HepG2 (cell line): ENCODE data around the gene LIME1. TPM values are rescaled to one million over a fixed set of nuclear protein-coding genes. Genes with fewer than 3 reads are reported as not detected.

Source experiments
- GTF3A ChIP-seq: sonication (generic); formaldehyde crosslinking; conservative IDR thresholded peaks from 2 replicates; pipeline ENCODE4 v1.4.0; 2020; ENCODE audit warnings: mild to moderate bottlenecking, missing genetic modification reagents
- SRF ChIP-seq: IDR thresholded peaks from 2 replicates; pipeline ENCODE4 v1.6.1; 2011; ENCODE audit warnings: mild to moderate bottlenecking, low read depth, low read length, moderate library complexity
- XBP1 ChIP-seq: sonication (generic); formaldehyde crosslinking; IDR thresholded peaks from 2 replicates; pipeline ENCODE4 v1.5.0; 2020; ENCODE audit warnings: missing genetic modification reagents
- ZNF143 ChIP-seq: sonication (generic); formaldehyde crosslinking; IDR thresholded peaks from 2 replicates; pipeline ENCODE4 v1.4.0; 2020; ENCODE audit warnings: missing genetic modification reagents
- ZNF614 ChIP-seq: IDR thresholded peaks from 2 replicates; pipeline ENCODE4 v1.6.1; 2018; ENCODE audit warnings: missing biosample characterization, missing genetic modification reagents, inconsistent platforms, borderline replicate concordance
- ZSCAN21 ChIP-seq: sonication (generic); formaldehyde crosslinking; IDR thresholded peaks from 2 replicates; pipeline ENCODE4 v1.8.0; 2022; ENCODE audit warnings: mild to moderate bottlenecking, missing genetic modification reagents, moderate library complexity, borderline replicate concordance
- polyA plus RNA-seq, 8 experiments: library from polyadenylated mRNA; depleted of rRNA in 3 of 8; stranded (reverse) in 7 of 8; unstranded in 1 of 8; fragments of >200 nt; fragmentation: Illumina TruSeq in 4 of 8; extraction: Trizol in 4 of 8; gene quantifications; 2 replicates each; pipeline versions ENCODE4 v1.2.1 to v1.2.3, GENCODE V29; 2011 to 2016; ENCODE audit warnings: low read depth in 4 of 8, missing spikeins in 1 of 8, mixed read lengths in 1 of 8; ENCODE audit not compliant: insufficient read depth in 1 of 8
- total RNA-seq, 5 experiments: library from RNA; depleted of rRNA; stranded (reverse); fragments of >200 nt; fragmentation: Illumina TruSeq; extraction: Trizol; gene quantifications; 2 replicates each; pipeline ENCODE4 v1.2.3, GENCODE V29; 2016; ENCODE audit warnings: low read depth in 1 of 5
- TF ChIP-seq, protein P1 (sequence below): sonication (generic); formaldehyde crosslinking; IDR thresholded peaks from 2 replicates; pipeline ENCODE4 v1.9.0; 2021; ENCODE audit warnings: missing genetic modification reagents, mild to moderate bottlenecking, borderline replicate concordance
- TF ChIP-seq, protein P2 (sequence below): sonication (generic); formaldehyde crosslinking; IDR thresholded peaks from 2 replicates; pipeline ENCODE4 v1.4.0; 2020; ENCODE audit warnings: mild to moderate bottlenecking, missing genetic modification reagents
- TF ChIP-seq, protein P3 (sequence below): sonication (generic); formaldehyde crosslinking; conservative IDR thresholded peaks from 2 replicates; pipeline ENCODE4 v1.4.0; 2020; ENCODE audit warnings: mild to moderate bottlenecking, missing genetic modification reagents, moderate library complexity

Gene LIME1
- total and polyA plus RNA-seq, 2 of the 13 experiments (the other 11 are each of a cell fraction or from before 2014, with no cell fraction given) = 13.0 to 61.5 TPM

DNA sequence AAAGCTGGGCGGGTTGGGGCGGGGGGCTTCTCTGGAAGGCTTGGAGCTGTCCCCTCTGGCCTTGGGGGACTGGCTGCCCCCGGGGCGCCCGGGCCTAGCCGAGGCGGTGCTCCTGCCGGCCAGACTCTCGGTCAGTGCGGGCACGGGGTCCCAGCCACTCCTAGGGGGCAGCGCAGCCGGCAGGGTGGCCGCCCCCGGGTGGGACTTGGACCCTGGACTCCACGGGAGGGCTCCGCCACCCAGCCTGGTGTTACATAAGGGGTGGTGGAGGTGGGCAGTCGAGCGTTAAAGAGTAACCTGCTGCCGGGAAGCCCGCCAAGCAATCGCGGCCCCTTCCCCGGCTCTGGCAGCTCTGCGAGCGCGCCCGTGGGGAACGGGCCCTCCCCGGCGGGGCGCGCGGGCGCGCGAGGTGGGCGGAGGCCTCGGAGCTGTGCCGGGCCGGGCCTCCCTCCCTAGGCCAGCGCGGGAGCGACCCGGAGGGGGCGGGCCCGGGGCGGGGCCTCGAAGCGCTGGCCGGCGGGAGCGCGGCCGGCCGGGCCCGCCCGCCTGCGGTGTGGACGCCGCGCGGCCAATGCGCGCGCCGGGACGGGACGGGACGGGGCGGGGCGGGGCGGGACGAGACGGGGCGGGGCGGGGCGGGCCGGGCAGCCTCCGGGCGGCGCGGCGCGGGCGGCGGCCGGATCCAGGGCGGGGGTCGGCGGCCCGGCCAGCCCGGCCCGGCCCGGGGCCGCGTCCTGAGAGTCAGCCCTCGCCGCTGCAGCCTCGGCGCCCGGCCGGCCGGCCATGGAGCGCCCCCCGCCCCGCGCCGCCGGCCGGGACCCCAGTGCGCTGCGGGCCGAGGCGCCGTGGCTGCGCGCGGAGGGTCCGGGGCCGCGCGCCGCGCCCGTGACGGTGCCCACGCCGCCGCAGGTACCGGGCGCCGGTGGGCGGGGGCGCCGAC, 2.9 kb downstream of the LIME1 start, which contains the start of gene SLC2A4RG (continued):
- TF ChIP-seq, protein P1, sequence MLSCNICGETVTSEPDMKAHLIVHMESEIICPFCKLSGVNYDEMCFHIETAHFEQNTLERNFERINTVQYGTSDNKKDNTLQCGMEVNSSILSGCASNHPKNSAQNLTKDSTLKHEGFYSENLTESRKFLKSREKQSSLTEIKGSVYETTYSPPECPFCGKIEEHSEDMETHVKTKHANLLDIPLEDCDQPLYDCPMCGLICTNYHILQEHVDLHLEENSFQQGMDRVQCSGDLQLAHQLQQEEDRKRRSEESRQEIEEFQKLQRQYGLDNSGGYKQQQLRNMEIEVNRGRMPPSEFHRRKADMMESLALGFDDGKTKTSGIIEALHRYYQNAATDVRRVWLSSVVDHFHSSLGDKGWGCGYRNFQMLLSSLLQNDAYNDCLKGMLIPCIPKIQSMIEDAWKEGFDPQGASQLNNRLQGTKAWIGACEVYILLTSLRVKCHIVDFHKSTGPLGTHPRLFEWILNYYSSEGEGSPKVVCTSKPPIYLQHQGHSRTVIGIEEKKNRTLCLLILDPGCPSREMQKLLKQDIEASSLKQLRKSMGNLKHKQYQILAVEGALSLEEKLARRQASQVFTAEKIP (CRISPR knock-in tag) = no peak
- TF ChIP-seq ZNF143 (CRISPR knock-in tag) (peak; percentile 50; the same call in 1 of the 2 replicates), GTF3A (CRISPR knock-in tag) (no peak), ZSCAN21 (CRISPR knock-in tag) (peak; percentile 92), SRF (no peak), XBP1 (peak; percentile 72; the same call in 1 of the 2 replicates), ZNF614 (CRISPR knock-in tag) (peak; percentile 86; the same call in 1 of the 2 replicates)
- TF ChIP-seq, protein P2, sequence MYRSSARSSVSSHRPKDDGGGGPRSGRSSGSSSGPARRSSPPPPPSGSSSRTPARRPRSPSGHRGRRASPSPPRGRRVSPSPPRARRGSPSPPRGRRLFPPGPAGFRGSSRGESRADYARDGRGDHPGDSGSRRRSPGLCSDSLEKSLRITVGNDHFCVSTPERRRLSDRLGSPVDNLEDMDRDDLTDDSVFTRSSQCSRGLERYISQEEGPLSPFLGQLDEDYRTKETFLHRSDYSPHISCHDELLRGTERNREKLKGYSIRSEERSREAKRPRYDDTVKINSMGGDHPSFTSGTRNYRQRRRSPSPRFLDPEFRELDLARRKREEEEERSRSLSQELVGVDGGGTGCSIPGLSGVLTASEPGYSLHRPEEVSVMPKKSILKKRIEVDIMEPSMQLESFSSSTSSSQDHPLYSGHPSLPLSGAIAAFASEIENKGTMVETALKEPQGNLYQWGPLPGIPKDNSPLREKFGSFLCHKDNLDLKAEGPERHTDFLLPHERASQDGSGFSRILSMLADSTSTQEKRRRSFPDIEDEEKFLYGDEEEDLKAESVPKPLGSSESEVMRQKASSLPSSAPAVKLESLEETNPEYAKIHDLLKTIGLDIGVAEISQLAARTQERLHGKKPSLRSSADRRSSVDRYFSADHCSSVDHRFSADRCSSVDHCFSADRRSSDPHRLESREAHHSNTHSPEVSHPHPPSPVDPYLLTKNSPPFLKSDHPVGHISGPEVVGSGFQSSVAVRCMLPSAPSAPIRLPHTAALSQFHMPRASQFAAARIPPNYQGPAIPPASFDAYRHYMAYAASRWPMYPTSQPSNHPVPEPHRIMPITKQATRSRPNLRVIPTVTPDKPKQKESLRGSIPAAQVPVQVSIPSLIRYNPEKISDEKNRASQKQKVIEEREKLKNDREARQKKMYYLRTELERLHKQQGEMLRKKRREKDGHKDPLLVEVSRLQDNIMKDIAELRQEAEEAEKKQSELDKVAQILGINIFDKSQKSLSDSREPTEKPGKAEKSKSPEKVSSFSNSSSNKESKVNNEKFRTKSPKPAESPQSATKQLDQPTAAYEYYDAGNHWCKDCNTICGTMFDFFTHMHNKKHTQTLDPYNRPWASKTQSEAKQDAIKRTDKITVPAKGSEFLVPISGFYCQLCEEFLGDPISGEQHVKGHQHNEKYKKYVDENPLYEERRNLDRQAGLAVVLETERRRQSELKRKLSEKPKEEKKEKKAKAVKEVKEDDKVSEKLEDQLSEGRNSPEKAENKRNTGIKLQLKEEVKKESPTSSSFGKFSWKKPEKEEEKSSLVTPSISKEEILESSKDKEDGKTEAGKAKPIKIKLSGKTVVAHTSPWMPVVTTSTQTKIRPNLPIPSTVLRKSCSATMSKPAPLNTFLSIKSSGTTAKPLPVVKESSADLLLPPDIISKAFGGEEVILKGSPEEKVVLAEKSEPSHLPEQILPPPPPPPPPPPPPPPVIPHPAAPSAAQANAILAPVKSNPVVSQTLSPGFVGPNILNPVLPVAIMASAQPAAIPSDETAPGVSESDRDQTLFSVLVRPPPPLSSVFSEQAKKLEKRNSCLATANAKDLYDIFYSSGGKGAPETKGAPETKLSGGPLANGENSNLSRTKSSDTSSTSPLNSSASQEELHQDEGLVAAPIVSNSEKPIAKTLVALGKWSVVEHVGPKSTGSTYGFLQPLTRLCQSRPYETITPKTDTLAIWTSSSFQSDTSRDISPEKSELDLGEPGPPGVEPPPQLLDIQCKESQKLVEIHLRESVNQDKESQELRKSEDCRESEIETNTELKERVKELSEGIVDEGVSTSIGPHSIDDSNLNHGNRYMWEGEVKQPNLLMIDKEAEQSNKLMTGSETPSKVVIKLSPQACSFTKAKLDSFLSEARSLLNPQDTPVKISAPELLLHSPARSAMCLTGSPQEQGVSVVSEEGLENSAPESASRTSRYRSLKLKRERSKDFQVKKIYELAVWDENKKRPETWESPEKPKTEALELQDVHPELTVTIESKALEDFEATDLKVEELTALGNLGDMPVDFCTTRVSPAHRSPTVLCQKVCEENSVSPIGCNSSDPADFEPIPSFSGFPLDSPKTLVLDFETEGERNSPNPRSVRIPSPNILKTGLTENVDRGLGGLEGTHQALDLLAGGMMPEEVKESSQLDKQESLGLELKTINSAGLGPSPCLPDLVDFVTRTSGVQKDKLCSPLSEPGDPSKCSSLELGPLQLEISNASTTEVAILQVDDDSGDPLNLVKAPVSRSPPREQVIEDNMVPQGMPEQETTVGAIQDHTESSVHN (CRISPR knock-in tag) = peak; percentile 93; the same call in 1 of the 2 replicates
- TF ChIP-seq, protein P3, sequence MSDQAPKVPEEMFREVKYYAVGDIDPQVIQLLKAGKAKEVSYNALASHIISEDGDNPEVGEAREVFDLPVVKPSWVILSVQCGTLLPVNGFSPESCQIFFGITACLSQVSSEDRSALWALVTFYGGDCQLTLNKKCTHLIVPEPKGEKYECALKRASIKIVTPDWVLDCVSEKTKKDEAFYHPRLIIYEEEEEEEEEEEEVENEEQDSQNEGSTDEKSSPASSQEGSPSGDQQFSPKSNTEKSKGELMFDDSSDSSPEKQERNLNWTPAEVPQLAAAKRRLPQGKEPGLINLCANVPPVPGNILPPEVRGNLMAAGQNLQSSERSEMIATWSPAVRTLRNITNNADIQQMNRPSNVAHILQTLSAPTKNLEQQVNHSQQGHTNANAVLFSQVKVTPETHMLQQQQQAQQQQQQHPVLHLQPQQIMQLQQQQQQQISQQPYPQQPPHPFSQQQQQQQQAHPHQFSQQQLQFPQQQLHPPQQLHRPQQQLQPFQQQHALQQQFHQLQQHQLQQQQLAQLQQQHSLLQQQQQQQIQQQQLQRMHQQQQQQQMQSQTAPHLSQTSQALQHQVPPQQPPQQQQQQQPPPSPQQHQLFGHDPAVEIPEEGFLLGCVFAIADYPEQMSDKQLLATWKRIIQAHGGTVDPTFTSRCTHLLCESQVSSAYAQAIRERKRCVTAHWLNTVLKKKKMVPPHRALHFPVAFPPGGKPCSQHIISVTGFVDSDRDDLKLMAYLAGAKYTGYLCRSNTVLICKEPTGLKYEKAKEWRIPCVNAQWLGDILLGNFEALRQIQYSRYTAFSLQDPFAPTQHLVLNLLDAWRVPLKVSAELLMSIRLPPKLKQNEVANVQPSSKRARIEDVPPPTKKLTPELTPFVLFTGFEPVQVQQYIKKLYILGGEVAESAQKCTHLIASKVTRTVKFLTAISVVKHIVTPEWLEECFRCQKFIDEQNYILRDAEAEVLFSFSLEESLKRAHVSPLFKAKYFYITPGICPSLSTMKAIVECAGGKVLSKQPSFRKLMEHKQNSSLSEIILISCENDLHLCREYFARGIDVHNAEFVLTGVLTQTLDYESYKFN (CRISPR knock-in tag) = peak; percentile 92
